HG02623 (cell line): ENCODE data around the gene AANAT.

ENCODE experiments used
- ATAC-seq: cut with Tn5 transposase; IDR thresholded peaks from one replicate; pipeline ENCODE4 v1.9.1; 2021; ENCODE audit warnings: moderate library complexity; ENCODE audit not compliant: unreplicated experiment

Gene AANAT

GRCh38 chr17:76467366-76467765 lies at the start of gene AANAT:
Gene AANAT, plus strand, starts transcription at chr17:76467603. Its CDS starts 1,144 bp downstream, at chr17:76468747.
- no peak for ATAC-seq

GRCh38 chr17:76419576-76420260 lies 47.7 kb upstream of the AANAT start:
- ATAC-seq: no peak

DNA sequence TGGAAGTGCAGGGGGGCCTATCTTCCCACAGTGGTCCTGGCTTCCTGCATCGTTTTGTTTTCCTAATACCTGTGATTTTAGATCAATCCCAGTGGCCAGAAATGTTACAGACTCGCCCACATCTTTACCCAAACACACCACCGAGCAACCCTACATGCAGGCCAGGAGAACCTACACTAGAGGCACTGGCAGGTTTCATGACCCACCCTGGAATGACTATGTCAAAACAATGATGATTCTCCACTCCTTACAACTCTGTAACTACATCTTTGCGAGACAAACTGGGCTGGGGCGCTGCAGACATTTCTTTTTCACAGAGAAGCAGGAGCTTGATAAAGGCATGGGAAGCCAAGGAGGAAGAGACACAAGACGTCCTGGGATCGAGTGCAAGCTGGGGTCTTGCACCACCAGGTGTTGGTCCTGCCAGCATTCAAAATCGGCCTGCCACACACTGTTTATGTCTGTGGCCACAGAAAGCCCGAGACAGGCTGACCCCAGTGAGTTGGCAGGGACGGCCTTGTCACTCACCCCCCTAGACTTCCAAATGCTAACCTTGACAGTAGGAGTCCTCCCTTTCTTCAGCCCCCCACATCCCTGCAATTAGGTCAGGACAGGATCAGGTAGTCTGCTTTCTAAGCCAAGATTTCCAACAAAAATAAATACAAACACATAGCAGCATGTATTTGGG lies 46.9 kb upstream of the AANAT start:
- no peak for ATAC-seq

- ATAC-seq: no peak
Observed at GRCh38 chr17:76421044-76421407, 46.4 kb upstream of the AANAT start.

- no peak for ATAC-seq
Observed at GRCh38 chr17:76422406-76422805, 45.0 kb upstream of the AANAT start.

DNA sequence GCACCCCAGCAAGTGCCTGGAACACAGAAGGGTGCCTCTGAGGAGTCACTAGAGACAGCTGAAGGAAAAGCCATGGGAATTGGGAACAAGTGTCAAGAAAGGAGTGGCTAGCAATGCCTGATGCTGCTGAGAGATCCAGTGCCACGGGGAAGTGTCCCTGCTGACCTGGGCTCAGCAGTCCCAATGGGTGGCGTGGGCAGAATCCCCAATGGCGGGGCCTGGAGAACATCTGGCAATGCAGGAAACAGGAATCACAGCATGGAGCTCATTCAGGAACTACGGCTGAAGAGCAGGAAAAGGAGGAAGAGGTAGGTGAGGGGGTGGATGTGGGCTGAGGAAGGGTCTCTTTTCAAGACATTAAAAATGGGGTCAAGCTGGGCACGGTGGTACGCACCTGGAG lies 44.5 kb upstream of the AANAT start:
- ATAC-seq: no peak

GRCh38 chr17:76426853-76427252 lies 40.5 kb upstream of the AANAT start:
- ATAC-seq: no peak

DNA sequence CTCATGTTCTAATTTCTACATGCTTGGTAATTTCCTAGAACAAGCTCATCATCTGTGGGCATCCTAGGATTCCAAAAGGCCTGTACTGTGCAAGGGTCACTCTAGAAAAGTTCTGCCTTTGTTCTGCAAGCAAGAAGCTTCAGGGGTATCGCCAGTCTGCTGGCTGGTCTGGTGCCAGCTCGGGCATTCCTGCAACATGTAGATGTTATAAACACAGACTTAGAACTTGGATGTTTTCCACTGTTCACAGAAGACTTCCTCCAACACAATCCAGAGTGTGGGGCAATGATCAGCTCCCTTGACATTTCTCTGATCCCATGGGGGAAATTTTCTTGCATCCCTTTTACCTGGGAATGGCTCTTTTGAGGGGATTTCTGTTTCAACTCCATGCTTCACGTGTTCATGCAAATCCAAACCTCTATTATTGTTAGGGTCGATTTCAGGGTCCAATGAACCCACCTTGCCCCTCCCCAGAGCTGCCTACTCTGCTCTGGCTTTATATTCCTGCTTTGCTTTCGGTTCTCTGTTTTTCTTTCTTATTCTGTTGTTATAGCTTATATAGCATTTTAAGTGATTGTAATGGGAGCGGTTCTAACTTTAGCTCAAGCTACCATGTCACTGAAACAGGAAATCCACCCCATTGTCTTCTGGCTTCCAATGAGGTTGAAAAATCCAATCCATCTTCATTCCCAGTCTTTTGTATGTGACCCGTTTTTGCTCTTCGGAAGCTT lies 39.7 kb upstream of the AANAT start:
- no peak for ATAC-seq

GRCh38 chr17:76428511-76428910 lies 38.9 kb upstream of the AANAT start:
- ATAC-seq: no peak

DNA sequence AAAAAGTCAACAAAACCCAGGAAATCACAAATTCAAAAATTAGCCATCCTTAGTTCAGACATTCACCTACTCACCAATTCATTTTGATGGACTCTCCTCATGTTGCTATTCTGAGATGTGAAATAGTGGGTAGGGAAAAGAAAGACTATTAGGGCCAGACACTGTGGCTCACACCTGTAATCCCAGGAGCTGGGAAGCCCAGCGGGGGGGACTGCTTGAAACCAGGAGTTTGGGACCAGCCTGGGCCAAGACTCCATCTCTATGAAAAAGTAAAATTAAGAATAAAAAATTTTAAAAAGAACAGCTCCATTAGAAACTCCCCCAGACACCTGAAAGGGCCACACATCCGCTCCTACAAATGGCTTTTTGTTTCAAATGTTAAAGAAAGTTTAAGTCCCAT lies 35.9 kb upstream of the AANAT start:
- no peak for ATAC-seq

DNA sequence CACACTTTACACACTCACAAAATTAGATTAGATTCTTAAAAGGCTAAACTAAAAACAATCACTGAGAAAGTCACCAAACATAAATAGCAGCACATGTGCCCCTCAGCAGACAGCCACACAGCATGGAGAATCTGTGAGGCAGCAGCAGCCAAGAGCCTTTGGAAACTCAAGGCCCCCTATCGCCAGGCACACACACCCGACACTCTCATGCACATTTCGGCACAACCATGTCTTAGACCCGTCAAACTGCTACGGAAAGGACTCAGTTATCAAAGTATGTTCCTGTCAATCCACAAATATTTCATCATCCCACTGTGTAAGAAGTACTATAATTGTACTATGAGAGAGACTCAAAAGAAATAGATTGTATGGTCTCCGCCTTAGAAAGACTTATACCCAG lies 35.4 kb upstream of the AANAT start:
- no peak for ATAC-seq

DNA sequence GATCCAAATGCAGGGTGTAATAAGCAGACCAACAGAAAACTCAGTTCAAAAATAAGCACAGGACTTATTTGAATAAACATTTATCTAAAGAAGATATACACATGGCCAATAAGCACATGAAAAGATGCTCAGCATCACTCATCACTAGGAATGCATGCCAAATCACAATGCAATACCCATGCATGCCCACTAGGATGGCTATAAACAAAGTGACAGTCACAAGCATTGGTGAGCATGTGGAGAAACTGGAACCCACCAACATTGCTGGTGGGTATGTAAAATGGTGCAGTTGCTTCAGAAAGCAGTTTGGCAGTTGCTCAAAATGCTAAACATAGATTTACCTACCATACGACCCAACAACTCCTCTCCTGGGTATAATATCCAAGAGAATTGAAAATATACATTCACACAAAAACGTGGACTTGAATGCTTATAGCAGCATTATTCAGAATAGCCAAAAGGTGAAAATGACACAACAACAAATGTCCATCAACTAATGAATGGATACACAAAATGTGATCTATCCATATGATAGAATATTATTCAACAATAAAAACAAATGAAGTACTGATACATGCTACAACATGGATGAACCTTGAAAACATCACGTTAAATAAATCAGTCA lies 34.6 kb upstream of the AANAT start:
- ATAC-seq: no peak

GRCh38 chr17:76433693-76434092 lies 33.7 kb upstream of the AANAT start:
- no peak for ATAC-seq

GRCh38 chr17:76434870-76435269 lies 32.5 kb upstream of the AANAT start:
- ATAC-seq: no peak

DNA sequence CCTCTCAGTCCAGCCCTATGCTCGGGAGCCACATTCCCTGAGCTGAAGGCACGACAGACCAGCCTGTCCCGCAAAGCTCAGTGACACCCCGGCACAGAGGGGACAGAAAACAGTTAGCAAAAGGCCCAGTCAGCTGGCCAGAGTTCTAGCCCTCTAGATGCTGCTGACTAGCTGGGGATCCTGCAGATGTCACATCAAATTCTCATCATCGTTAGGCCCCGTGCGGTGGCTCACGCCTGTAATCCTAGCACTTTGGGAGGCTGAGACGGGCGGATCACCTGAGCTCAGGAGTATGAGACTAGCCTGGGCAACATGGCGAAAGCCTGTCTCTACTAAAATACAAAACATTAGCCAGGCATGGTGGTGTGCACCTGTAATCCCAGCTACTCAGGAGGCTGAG lies 31.7 kb upstream of the AANAT start:
- no peak for ATAC-seq

DNA sequence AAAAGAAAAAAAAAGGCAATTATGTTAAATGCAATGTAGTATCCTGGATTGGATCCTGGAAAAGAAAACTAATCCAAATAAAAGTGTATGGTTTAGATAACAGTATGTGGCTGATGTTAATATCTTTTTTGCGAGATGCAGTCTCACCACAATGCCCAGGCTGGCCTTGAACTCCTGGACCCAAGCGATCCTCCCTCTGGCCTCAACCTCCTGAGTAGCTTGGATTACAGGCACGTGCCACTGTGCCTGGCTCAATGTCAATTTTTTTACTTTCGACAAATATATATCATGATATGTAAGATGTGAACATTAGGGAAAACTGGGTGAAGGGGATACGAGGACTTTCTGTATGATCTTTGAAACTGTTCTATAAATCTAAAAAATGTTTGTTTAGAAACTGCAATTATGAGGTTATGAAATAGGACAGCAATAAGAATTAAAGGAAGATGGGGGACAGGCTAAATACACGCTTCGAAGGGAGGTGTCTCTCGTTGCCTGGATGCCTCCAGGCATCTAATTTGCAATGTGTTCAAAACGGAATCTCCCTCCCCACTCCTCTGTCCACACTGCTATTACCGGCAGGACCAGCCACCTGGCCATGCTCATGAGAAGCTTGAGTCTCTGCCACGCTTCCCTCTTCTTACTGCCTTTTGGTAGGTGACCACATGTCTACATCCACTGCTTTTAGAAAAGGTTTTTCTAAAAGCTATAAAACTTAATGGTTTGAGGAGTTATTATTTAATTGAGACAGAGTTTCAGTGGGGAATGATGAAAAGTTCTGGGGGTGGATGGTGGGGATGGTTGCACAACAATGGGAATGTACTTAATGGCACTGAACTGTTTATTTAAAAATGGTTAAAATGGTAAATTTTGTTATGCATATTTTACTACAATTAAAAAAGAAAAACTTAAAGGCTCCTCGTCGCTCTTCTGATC lies 29.7 kb upstream of the AANAT start:
- ATAC-seq: no peak

GRCh38 chr17:76438906-76439305 lies 28.5 kb upstream of the AANAT start:
- no peak for ATAC-seq

DNA sequence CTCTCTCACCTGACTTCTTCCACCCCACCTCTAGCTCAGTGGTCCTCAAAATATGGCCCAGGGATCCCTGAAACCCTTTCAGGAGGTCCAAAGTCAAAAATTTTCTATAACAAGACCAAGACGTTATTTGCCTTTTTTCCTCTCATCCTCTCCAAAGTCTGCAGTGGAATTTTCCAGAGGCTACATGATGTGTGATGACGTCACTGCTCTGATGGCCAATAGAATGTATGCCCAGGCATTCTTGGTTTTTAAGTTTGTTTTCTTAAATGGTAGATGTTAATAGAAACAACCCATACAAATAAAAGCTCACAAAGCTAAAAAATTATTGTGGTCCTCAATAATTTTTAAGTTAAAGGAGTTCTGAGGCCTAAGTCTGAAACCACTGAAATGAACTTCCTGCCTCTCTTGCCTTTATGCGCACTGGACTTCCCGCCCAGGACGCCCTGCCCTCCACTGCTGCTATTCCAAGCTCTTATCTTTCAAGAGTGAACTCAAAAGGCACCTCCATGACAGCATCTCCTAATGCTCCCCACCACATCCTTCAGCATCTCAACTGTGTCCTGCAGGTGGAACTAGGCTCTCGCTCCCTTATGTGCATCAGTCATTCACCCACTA lies 28.0 kb upstream of the AANAT start:
- ATAC-seq: no peak

- ATAC-seq: no peak
Observed at GRCh38 chr17:76440751-76441362, 26.5 kb upstream of the AANAT start.
